ENCODE data around the gene CD82.
"Not testable (repeated sequence)": the region's sequence is repeated elsewhere in the genome, so short reads cannot be mapped to it uniquely, and the experiment has no call there.

The CD82 gene

GRCh38 chr11:44538375-44539054 lies 26.9 kb upstream of the CD82 start:
- DNase-seq (ENCODE audit: low read depth): peak; percentile 31

DNA sequence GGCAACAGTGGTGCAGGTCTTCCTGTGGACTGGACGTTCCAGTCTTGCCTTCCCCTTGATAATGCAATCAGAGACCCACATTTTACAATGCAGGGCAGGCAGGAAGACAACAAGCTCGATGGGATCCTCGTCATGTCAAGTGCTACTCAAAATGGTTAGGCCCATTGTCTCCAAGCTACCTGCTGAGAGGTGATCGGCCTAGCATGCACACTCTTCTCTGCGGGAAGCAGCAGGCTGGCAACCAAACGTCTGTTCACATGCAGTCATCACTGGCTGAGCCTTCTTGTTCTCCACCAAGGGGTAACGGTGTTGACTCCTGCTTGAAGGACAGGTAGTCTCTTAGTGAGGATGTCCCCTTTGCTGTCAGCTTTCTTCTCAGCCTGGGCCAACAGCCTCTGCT lies 25.5 kb upstream of the CD82 start:
- no peak for TF ChIP-seq CTCF (IDR thresholded peaks at IDR 0.05; ENCODE audit: low read depth, low read length, missing control alignments)
- in situ Hi-C loops (cut with HindIII; ENCODE audit: low sequenced_read_pairs): loop anchor here (25.0 kb wide), 1 partner anchor 428 kb away; no protein-coding TSS in a partner anchor
- no peak overlapping the region for H3K4me3 ChIP-seq (ENCODE audit: low read depth, low read length)
- no peak for DNase-seq (ENCODE audit: low read depth)

More at GRCh38 chr11:44538375-44539054, 26.9 kb upstream of the CD82 start:
- H3K4me3 ChIP-seq (ENCODE audit: low read depth, low read length): no peak overlapping the region
- in situ Hi-C loops (cut with HindIII; ENCODE audit: low sequenced_read_pairs): loop anchor here (25.0 kb wide), 1 partner anchor 426 kb away; no protein-coding TSS in a partner anchor
- peak; percentile 93 for TF ChIP-seq CTCF (IDR thresholded peaks at IDR 0.05; ENCODE audit: low read depth, low read length, missing control alignments)

DNA sequence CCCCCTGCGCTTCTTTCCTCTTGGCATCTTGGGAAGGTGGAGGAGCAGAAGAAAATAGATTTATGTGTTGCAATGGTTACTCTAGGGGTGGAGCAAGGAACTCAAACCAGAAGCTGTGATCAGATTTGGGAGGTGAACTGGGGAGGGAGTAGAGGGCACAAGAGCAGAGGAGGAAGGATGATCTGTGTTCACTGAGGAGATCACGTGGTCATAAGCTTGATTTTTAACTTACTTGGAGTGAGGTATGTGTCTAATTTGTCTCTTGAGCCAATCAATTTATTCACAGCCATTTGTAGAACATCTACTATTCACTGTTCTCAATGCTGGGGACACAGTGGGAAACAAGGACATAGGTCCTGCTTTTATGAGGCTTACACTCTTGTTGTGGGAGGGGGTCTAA lies 24.8 kb upstream of the CD82 start:
- no peak overlapping the region for H3K4me3 ChIP-seq (ENCODE audit: low read depth, low read length)
- in situ Hi-C loops (cut with HindIII; ENCODE audit: low sequenced_read_pairs): loop anchor here (25.0 kb wide), 1 partner anchor 428 kb away; no protein-coding TSS in a partner anchor
- no peak for DNase-seq (ENCODE audit: low read depth)
- no peak for TF ChIP-seq CTCF (IDR thresholded peaks at IDR 0.05; ENCODE audit: low read depth, low read length, missing control alignments)

GRCh38 chr11:44542372-44542771 lies 23.1 kb upstream of the CD82 start:
- no peak for TF ChIP-seq CTCF (IDR thresholded peaks at IDR 0.05; ENCODE audit: low read depth, low read length, missing control alignments)
- no peak for DNase-seq (ENCODE audit: low read depth)
- in situ Hi-C loops (cut with HindIII; ENCODE audit: low sequenced_read_pairs): loop anchor here (25.0 kb wide), 1 partner anchor 430 kb away; no protein-coding TSS in a partner anchor
- H3K4me3 ChIP-seq (ENCODE audit: low read depth, low read length): no peak overlapping the region

DNA sequence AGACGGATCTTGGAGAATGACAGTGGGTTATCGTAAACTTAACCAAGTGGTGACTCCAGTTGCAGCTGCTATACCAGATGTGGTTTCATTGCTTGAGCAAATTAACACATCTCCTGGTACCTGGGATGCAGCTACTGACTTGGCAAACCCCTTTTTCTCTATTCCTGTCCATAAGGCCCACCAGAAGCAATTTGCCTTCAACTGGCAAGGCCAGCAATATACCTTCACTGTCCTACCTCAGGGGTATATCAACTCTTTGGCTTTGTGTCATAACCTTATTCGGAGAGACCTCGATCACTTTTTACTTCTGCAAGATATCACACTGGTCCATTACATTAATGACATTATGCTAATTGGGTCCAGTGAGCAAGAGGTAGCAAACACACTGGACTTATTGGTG lies 18.5 kb upstream of the CD82 start:
- not testable (repeated sequence) for DNase-seq (ENCODE audit: low read depth); H3K4me3 ChIP-seq (ENCODE audit: low read depth, low read length)
- in situ Hi-C loops (cut with HindIII; ENCODE audit: low sequenced_read_pairs): loop anchor here (25.0 kb wide), 1 partner anchor 435 kb away; no protein-coding TSS in a partner anchor

DNA sequence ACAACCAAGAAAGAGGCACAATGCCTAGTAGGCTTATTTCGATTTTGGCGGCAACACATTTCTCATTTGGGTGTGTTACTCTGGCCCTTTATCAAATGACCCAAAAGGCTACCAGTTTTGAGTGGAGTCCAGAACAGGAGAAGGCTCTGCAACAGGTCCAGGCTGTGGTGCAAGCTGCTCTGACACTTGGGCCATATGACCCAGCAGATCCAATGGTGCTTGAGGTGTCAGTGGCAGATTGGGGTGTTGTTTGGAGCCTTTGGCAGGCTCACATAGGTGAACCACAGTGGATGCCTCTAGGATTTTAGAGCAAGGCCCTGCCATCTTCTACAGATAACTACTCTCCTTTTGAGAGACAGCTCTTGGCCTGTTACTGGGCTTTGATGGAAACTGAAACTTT lies 17.9 kb upstream of the CD82 start:
- not testable (repeated sequence) for DNase-seq (ENCODE audit: low read depth); H3K4me3 ChIP-seq (ENCODE audit: low read depth, low read length)
- in situ Hi-C loops (cut with HindIII; ENCODE audit: low sequenced_read_pairs): loop anchor here (25.0 kb wide), 1 partner anchor 435 kb away; no protein-coding TSS in a partner anchor

DNA sequence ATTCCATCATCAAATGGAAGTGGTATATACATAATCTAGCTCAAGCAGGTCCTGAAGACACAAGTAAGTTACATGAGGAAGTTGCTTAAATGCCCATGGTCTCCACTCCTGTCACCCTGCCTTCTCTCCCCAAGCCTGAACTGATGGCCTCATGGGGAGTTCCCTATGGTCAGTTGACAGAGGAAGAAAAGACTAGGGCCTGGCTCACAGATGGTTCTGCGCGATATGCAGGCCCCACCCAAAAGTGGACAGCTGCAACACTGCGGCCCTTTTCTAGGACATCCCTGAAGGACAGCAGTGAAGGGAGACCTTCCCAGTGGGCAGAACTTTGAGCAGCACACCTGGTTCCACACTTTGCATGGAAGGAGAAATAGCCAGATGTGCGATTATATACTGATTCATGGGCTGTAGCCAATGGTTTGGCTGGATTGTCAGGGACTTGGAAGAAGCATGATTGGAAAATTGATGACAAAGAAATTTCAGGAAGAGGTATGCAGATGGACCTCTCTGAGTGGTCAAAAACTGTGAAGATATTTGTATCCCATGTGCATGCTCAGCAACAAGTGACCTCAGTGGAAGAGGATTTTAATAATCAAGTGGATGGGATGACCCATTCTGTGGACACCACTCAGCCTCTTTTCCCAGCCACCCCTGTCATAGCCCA lies 17.3 kb upstream of the CD82 start:
- in situ Hi-C loops (cut with HindIII; ENCODE audit: low sequenced_read_pairs): loop anchor here (25.0 kb wide), 1 partner anchor 436 kb away; no protein-coding TSS in a partner anchor
- TF ChIP-seq CTCF (IDR thresholded peaks at IDR 0.05; ENCODE audit: low read depth, low read length, missing control alignments): no peak
- no peak for DNase-seq (ENCODE audit: low read depth)

GRCh38 chr11:44548961-44549749 lies 16.3 kb upstream of the CD82 start:
- not testable (repeated sequence) for H3K4me3 ChIP-seq (ENCODE audit: low read depth, low read length); DNase-seq (ENCODE audit: low read depth)
- in situ Hi-C loops (cut with HindIII; ENCODE audit: low sequenced_read_pairs): loop anchor here (25.0 kb wide), 1 partner anchor 437 kb away; no protein-coding TSS in a partner anchor

More for the DNA sequence above, 17.3 kb upstream of the CD82 start:
- H3K4me3 ChIP-seq (ENCODE audit: low read depth, low read length): no peak overlapping the region
